Mucosa of descending colon (tissue), 3 donors: ENCODE measurements around the gene AGR3. TPM values are rescaled to one million over a fixed set of nuclear protein-coding genes. Genes with fewer than 3 reads are reported as not detected.

Source experiments
- ATAC-seq: fragments of 200-7000 bp; cut with Tn5 transposase; one replicate; pipeline ENCODE4 v1.9.1; 2020; ENCODE audit warnings: mild to moderate bottlenecking, moderate library complexity
- DNase-seq, 3 donors: peaks; one replicate each; pipeline ENCODE4 v3.0.0-alpha.2; 2020
- H3K36me3 ChIP-seq: fragments of 200-600 bp; one replicate; pipeline ENCODE4 v1.8.0; 2021; ENCODE audit warnings: low read depth, mild to moderate bottlenecking
- H3K4me1 ChIP-seq: fragments of 200-600 bp; one replicate; pipeline ENCODE4 v1.8.0; 2021; ENCODE audit warnings: low read depth, mild to moderate bottlenecking
- H3K4me3 ChIP-seq: fragments of 200-600 bp; one replicate; pipeline ENCODE4 v1.8.0; 2021; ENCODE audit warnings: mild to moderate bottlenecking
- H3K9me3 ChIP-seq: fragments of 200-600 bp; one replicate; pipeline ENCODE4 v1.8.0; 2021; ENCODE audit warnings: mild to moderate bottlenecking
- CTCF ChIP-seq: fragments of 200-600 bp; IDR thresholded peaks from one replicate; pipeline ENCODE4 v1.8.0; 2022; ENCODE audit warnings: antibody characterized with exemption, mild to moderate bottlenecking
- intact Hi-C, 2 donors: fragments of 100-400 bp; cut with DNase I in 1 of 2; cut with micrococcal nuclease in 1 of 2; formaldehyde crosslinking; loops; one replicate each; pipeline versions ENCODE4 v1.11.0 to v1.11.1; 2022; cut with DNase I, micrococcal nuclease
- total RNA-seq, 3 donors: library from RNA; stranded (reverse); fragmentation: NEBNext Ultra II Directional in 2 of 3; extraction: Animal tissue kit (Norgen Biotek cat#: 25700) in 2 of 3; gene quantifications; one replicate each; pipeline versions ENCODE4 v1.2.1 to v1.2.4, GENCODE V29; 2021 to 2023
- donor health status: DM: no; HTN: no; CAD: no; lungs with moderate emphysema.
- donor health status: DM: no; HTN: no; CAD: no.
- donor health status: DM: no; HTN: yes; CAD: no.

The AGR3 gene
- total RNA-seq, 3 donors from 2014 or later: 54.9 to 172 (median 122) TPM

GRCh38 chr7:16810573-16810972, 71.2 kb downstream of the AGR3 start:
- TF ChIP-seq CTCF: no peak
- Histone ChIP-seq H3K9me3 (no peaks in the 10 kb centered on the region), H3K36me3 (no peaks in the 10 kb centered on the region), H3K4me3 (no peak overlapping the region), H3K4me1 (peaks cover 30% of the 10 kb centered on the region)
- DNase-seq (peak in 1 of 3 donors; percentile 32), ATAC-seq (peak; percentile 71)
- intact Hi-C loops: no loop called here

GRCh38 chr7:16810112-16810511, 71.7 kb downstream of the AGR3 start:
- Histone ChIP-seq H3K36me3 (no peaks in the 10 kb centered on the region), H3K4me3 (no peak overlapping the region), H3K4me1 (peaks cover 26% of the 10 kb centered on the region), H3K9me3 (no peaks in the 10 kb centered on the region)
- TF ChIP-seq CTCF: no peak
- DNase-seq: no peak
- intact Hi-C loops: no loop called here
- peak; percentile 61 for ATAC-seq

Other genes with a start within 250 kb of the AGR3 start
- 10 to 100 TPM; 19.5 to 25.8 (median 22.8) TPM for gene ANKMY2, start 236.2 kb downstream of the AGR3 start, total RNA-seq
- 10 to 100 TPM; 44.8 to 67.0 (median 65.3) TPM for gene BZW2, start 235.8 kb downstream of the AGR3 start, total RNA-seq
- gene TSPAN13, start 128.2 kb downstream of the AGR3 start, total RNA-seq: 10 to 100 TPM; 38.9 to 91.4 (median 90.8) TPM
- gene AGR2, start 77.0 kb downstream of the AGR3 start, total RNA-seq: 100 to 1,000 TPM; 191 to 861 (median 775) TPM